Lung (tissue), 12 donors: ENCODE data around the gene TMEM217. TPM values are rescaled to one million over a fixed set of nuclear protein-coding genes. Genes with fewer than 3 reads are reported as not detected.
A peak's percentile ranks its signal among the peaks of the same experiment; 100 is the strongest.

ENCODE experiments used
- ATAC-seq: fragments of 200-7000 bp; cut with Tn5 transposase; one replicate; pipeline ENCODE4 v1.9.1; 2020; ENCODE audit warnings: moderate number of reproducible peaks; ENCODE audit not compliant: insufficient read depth, low FRiP score
- DNase-seq, 3 donors: peaks; one replicate each; pipeline ENCODE4 v3.0.0-alpha.2; 2013 to 2017
- H3K27ac ChIP-seq, 2 donors: one replicate each; pipeline ENCODE4 v1.5.1; 2013; ENCODE audit warnings: mild to moderate bottlenecking in 2 of 2, moderate library complexity in 2 of 2, control low read depth in 1 of 2, inconsistent platforms in 1 of 2, low read depth in 1 of 2, low read length in 1 of 2
- H3K27me3 ChIP-seq, 3 donors: one replicate each; pipeline ENCODE4 v1.5.1; 2013; ENCODE audit warnings: low read length in 2 of 3; ENCODE audit not compliant: control insufficient read depth in 3 of 3, insufficient read depth in 3 of 3
- H3K36me3 ChIP-seq, 4 donors: one replicate each; pipeline ENCODE4 v1.5.1; 2013; ENCODE audit warnings: low read length in 4 of 4, mild to moderate bottlenecking in 1 of 4, moderate library complexity in 1 of 4; ENCODE audit not compliant: control insufficient read depth in 4 of 4, insufficient read depth in 4 of 4
- H3K4me1 ChIP-seq, 5 donors: one replicate each; pipeline ENCODE4 v1.5.1; 2013; ENCODE audit warnings: low read length in 5 of 5, mild to moderate bottlenecking in 2 of 5, moderate library complexity in 1 of 5; ENCODE audit not compliant: control insufficient read depth in 5 of 5, insufficient read depth in 5 of 5
- H3K4me3 ChIP-seq: one replicate; pipeline ENCODE4 v1.5.1; 2013; ENCODE audit warnings: mild to moderate bottlenecking, control low read depth, moderate library complexity
- H3K9ac ChIP-seq, 2 donors: one replicate each; pipeline ENCODE4 v1.5.1; 2013; ENCODE audit warnings: low read length in 2 of 2, control low read depth in 1 of 2; ENCODE audit not compliant: insufficient read depth in 1 of 2
- H3K9me3 ChIP-seq, 4 donors: one replicate each; pipeline ENCODE4 v1.5.1; 2013; ENCODE audit warnings: low read length in 3 of 4, mild to moderate bottlenecking in 1 of 4, moderate library complexity in 1 of 4; ENCODE audit not compliant: control insufficient read depth in 4 of 4, insufficient read depth in 3 of 4
- WGBS, 2 donors: extraction: QIAGEN DNeasy Blood & Tissue Kit; methylation state at CpG; one replicate each; pipeline ENCODE4 v1.1.7; 2013; 5-methylcytosine and 5-hydroxymethylcytosine counted together
- polyA plus RNA-seq, 2 donors: library from polyadenylated mRNA; stranded (reverse); fragments of 200-250 nt; gene quantifications; one replicate each; pipeline ENCODE4 v1.2.1, GENCODE V29; 2013
- total RNA-seq, 2 donors: library from RNA; depleted of rRNA in 1 of 2; stranded (reverse); fragments of >200 nt in 1 of 2; gene quantifications; one replicate each; pipeline ENCODE4 v1.2.1, GENCODE V29; 2014 to 2021
- TF ChIP-seq, protein P1 (sequence below): IDR thresholded peaks from 2 replicates; pipeline ENCODE4 v1.5.1; 2012; ENCODE audit warnings: mild to moderate bottlenecking; ENCODE audit errors: control extremely low read depth, extremely low read depth
- donor health status: control.
- donor health status: control.
- donor health status: Bipolar disorder and iron deficiency.
- donor health status: healthy.
- donor health status: DM: yes; HTN: yes; CAD: no.

TMEM217 gene
- total and polyA plus RNA-seq, 4 donors: 0.40 to 1.9 (median 0.97) TPM

DNA sequence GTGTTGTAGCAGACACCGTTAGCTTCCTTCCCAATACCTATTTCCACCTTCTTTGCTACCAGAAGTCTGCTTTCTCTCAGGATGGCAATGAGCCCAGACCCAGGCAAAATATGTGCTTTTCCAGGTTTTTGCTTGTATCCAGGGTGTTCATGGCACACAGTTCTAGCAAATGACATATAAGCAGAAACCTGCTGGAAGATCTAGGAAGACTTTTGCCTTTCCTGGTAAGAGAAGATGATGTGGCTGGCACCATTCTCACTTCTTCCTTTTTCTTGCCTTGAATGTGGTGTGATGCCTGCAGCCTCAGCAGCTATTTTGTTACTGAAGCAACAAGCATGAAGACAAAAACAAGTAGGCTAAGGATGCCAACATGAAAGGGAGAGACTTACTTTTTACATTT, 19.6 kb downstream of the TMEM217 start:
- Histone ChIP-seq H3K27ac (no peak overlapping the region), H3K27me3 (no peaks in the 10 kb centered on the region), H3K4me1 (peaks cover 4 to 23% (median 13%) of the 10 kb centered on the region in 5 donors), H3K9me3 (no peaks in the 10 kb centered on the region), H3K4me3 (no peak overlapping the region), H3K9ac (no peak overlapping the region), H3K36me3 (no peaks in the 10 kb centered on the region)
- WGBS, 2 donors: 64 to 77% methylated on average over 1 of the region's 1 CpG
- TF ChIP-seq, protein P1, sequence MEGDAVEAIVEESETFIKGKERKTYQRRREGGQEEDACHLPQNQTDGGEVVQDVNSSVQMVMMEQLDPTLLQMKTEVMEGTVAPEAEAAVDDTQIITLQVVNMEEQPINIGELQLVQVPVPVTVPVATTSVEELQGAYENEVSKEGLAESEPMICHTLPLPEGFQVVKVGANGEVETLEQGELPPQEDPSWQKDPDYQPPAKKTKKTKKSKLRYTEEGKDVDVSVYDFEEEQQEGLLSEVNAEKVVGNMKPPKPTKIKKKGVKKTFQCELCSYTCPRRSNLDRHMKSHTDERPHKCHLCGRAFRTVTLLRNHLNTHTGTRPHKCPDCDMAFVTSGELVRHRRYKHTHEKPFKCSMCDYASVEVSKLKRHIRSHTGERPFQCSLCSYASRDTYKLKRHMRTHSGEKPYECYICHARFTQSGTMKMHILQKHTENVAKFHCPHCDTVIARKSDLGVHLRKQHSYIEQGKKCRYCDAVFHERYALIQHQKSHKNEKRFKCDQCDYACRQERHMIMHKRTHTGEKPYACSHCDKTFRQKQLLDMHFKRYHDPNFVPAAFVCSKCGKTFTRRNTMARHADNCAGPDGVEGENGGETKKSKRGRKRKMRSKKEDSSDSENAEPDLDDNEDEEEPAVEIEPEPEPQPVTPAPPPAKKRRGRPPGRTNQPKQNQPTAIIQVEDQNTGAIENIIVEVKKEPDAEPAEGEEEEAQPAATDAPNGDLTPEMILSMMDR: no peak
- DNase-seq: peak in 1 of 3 donors; percentile 26
- ATAC-seq: no peak

DNA sequence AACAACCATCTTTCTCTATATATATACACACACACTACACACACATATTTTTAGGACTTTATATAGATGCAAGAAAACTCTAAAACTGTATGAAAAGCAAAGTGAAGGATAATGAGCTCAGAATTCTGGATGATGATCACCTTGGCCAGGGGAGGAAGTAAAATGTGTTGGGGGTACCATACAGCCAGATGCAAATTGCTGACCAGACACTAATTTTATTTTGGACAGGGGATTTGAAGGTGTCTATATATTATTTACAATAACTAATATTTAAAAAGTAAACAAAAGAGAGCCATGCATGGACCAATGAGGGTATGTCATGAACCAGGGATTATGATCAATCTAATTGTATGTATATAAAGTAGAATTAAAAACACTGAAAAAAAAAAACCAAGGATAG, 20.2 kb downstream of the TMEM217 start:
- H3K27ac ChIP-seq: no peak overlapping the region
- DNase-seq: no peak
- ATAC-seq: no peak
- TF ChIP-seq, protein P1: no peak
- H3K36me3 ChIP-seq: no peaks in the 10 kb centered on the region
- H3K9me3 ChIP-seq: no peaks in the 10 kb centered on the region
- H3K4me3 ChIP-seq: no peak overlapping the region
- H3K9ac ChIP-seq: no peak overlapping the region
- peaks cover 4 to 17% (median 13%) of the 10 kb centered on the region in 5 donors for H3K4me1 ChIP-seq
- H3K27me3 ChIP-seq: no peaks in the 10 kb centered on the region

DNA sequence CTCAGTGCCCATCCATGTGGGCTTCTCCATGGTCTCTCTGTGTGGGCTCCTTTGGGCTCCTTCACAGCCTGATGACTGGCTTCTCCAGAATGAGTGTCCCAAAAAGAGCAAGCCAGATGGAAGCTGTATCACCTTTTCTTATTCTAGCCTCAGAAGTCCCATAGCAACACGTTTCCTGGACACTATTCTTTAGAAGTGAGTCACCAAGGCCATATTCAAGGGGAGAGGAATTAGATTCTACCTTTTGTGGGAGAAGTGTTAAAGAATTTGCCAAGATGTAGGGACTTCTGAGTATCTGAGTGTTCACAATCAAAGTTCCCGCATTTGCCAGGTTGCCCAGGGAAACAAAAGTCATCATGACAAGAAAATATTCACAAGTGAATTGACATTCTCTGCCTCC, 21.0 kb downstream of the TMEM217 start:
- Histone ChIP-seq H3K9ac (no peak overlapping the region), H3K9me3 (no peaks in the 10 kb centered on the region), H3K36me3 (no peaks in the 10 kb centered on the region), H3K4me1 (peaks cover 2 to 13% (median 6%) of the 10 kb centered on the region in 5 donors), H3K4me3 (no peak overlapping the region), H3K27ac (no peak overlapping the region), H3K27me3 (no peaks in the 10 kb centered on the region)
- TF ChIP-seq, protein P1: no peak
- 89 to 92% methylated on average over 2 of the region's 2 CpGs for WGBS, 2 donors
- no peak for ATAC-seq
- peak in 1 of 3 donors; percentile 26 for DNase-seq

DNA sequence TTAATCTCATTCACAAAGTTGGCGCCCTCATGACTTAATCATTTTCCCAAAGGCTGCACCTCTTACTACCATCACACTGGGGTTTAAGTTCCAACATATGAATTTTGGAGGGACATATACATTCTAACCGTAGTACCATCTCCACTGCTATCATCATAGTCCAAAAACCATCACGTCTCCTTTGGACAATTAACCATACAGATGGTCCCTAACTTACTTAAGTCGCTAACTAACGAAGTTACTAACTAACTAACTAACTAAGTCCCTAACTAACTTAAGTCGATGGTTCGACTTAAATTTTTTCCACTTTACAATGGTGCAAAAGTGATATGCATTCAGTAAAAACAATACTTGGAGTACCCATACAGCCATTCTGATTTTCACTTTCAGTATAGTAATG, 24.4 kb downstream of the TMEM217 start:
- TF ChIP-seq, protein P1: no peak
- peaks cover 0 to 4% (median 0%) of the 10 kb centered on the region in 5 donors for H3K4me1 ChIP-seq
- no peak overlapping the region for H3K27ac ChIP-seq
- ATAC-seq (no peak), DNase-seq (no peak)
- no peak overlapping the region for H3K4me3 ChIP-seq
- 83 to 92% methylated on average over 7 of the region's 7 CpGs for WGBS, 2 donors
- no peaks in the 10 kb centered on the region for H3K27me3 ChIP-seq
- H3K9ac ChIP-seq: no peak overlapping the region
- no peaks in the 10 kb centered on the region for H3K9me3 ChIP-seq
- H3K36me3 ChIP-seq: no peaks in the 10 kb centered on the region
